ENCODE results near the gene RBMX. TPM values are rescaled to one million over a fixed set of nuclear protein-coding genes. Genes with fewer than 3 reads are reported as not detected.

The RBMX gene
- total and polyA plus RNA-seq, 2 of the 4 experiments (the other 2 are of a cell fraction) = 151 to 337 TPM

- no peak overlapping the region for H3K23ac ChIP-seq (ENCODE audit: low read depth, low read length)
- peak overlapping the region; percentile 24 for H2BK5ac ChIP-seq (ENCODE audit: low read depth, low read length, poor library complexity, severe bottlenecking)
- H3K14ac ChIP-seq (replicated peaks; ENCODE audit: low read depth, low read length) = no peak overlapping the region
- no peaks in the 10 kb centered on the region for H3K9me1 ChIP-seq (ENCODE audit: insufficient read depth, low read length)
- H3K9ac ChIP-seq (ENCODE audit: low read depth, low read length) = no peak overlapping the region
- no peak overlapping the region for H2BK20ac ChIP-seq (ENCODE audit: low read depth, low read length)
- H3K4me3 ChIP-seq (ENCODE audit: insufficient read depth, low read depth, low read length) = no peak overlapping the region
- H3K27me3 ChIP-seq (ENCODE audit: control insufficient read depth, insufficient read depth, low read length) = no peaks in the 10 kb centered on the region
- no peak overlapping the region for H3K18ac ChIP-seq (ENCODE audit: low read depth, low read length)
- H3K36me3 ChIP-seq (ENCODE audit: control insufficient read depth, insufficient read depth, low read length) = peaks cover 8% of the 10 kb centered on the region
- intact Hi-C loops (cut with micrococcal nuclease) (loop anchor here (10.0 kb wide), 1 partner anchor 593 kb away; the partner anchor contains the start of gene MAP7D3), dilution Hi-C loops (cut with HindIII; ENCODE audit: low sequenced_read_pairs, unreplicated experiment) (no loop called here), in situ Hi-C loops (cut with MboI; ENCODE audit: low sequenced_read_pairs) (no loop called here)
- H2AK9ac ChIP-seq (replicated peaks; ENCODE audit: low read depth, low read length, poor library complexity) = no peak overlapping the region
- no peak overlapping the region for H4K91ac ChIP-seq (ENCODE audit: insufficient read depth, low read depth, low read length)
- H3K4ac ChIP-seq (ENCODE audit: low read depth, low read length) = no peak overlapping the region
- TF ChIP-seq MAZ (IDR thresholded peaks at IDR 0.05; ENCODE audit: borderline replicate concordance, low read depth, low read length) (no peak), CEBPB (IDR thresholded peaks at IDR 0.05; ENCODE audit: low read depth, low read length) (peak; percentile 59), RCOR1 (IDR thresholded peaks at IDR 0.05; ENCODE audit: insufficient replicate concordance, low read length) (no peak), SMC3 (IDR thresholded peaks at IDR 0.05; ENCODE audit: low read depth, low read length) (no peak), USF2 (IDR thresholded peaks at IDR 0.05; ENCODE audit: low read depth, low read length) (no peak), BHLHE40 (IDR thresholded peaks at IDR 0.05; ENCODE audit: low read depth, low read length) (no peak), CHD1 (IDR thresholded peaks at IDR 0.05; ENCODE audit: low read depth, low read length) (no peak)
- H2BK15ac ChIP-seq (ENCODE audit: low read depth, low read length) = no peak overlapping the region
- no peaks in the 10 kb centered on the region; a peak in 1 of 4 replicates for H3K79me1 ChIP-seq (ENCODE audit: low read depth in 1 of 2, low read length in 2 of 2)
- no peak overlapping the region for H2AFZ ChIP-seq (replicated peaks; ENCODE audit: low read length, poor library complexity)
- no peaks in the 10 kb centered on the region for H3K4me1 ChIP-seq (ENCODE audit: control insufficient read depth, insufficient read depth, low read length)
- H3K9me3 ChIP-seq (ENCODE audit: control insufficient read depth, insufficient read depth, low read length) = no peaks in the 10 kb centered on the region
- no TSS peak for BruUV-seq (replicated peaks)
- H2AK5ac ChIP-seq (ENCODE audit: low read depth, low read length) = no peak overlapping the region
- no peaks in the 10 kb centered on the region for H4K20me1 ChIP-seq (ENCODE audit: insufficient read depth, low read length)
- peak; percentile 73 for DNase-seq
- ATAC-seq (ENCODE audit: low read depth) = peak; percentile 75
- H4K5ac ChIP-seq (ENCODE audit: low read depth, low read length) = no peak overlapping the region
- CTCF ChIA-PET = interaction anchor here (0.6 kb wide), 1 partner anchor 84 kb away, joined by 3 read pairs; no protein-coding TSS in a partner anchor
- POLR2A ChIA-PET (ENCODE audit: unreplicated experiment) = no interaction called here
- no peak overlapping the region for H3K4me2 ChIP-seq (ENCODE audit: low read depth, low read length)
- H3K27ac ChIP-seq (ENCODE audit: insufficient read depth, low read length) = no peak overlapping the region
- WGBS, 2 experiments (ENCODE audit: extremely low coverage in 2 of 2, insufficient read length in 1 of 2) = no CpG with 5 or more reads among the region's 2 CpGs
- no peak overlapping the region for H4K8ac ChIP-seq (ENCODE audit: low read depth in 2 of 2, low read length in 2 of 2)
- H2BK120ac ChIP-seq (ENCODE audit: low read depth, low read length) = no peak overlapping the region
- H3K56ac ChIP-seq (ENCODE audit: extremely low read depth, insufficient read depth, low read length) = no peak overlapping the region
Observed at GRCh38 chrX:136847874-136848273, 32.7 kb downstream of the RBMX start.
